NCI-H2171 treated with DMSO at 0.1 percent for 48 hours (cell line): ENCODE measurements around the gene WWC1.

Experiments
- DNase-seq: peaks from one replicate; lab custom pipeline; 2025; lab: John Stamatoyannopoulos, UW

The WWC1 gene

GRCh38 chr5:168364151-168364661, 72.8 kb downstream of the WWC1 start:
- DNase-seq: no peak

- no peak for DNase-seq
Observed at GRCh38 chr5:168364750-168365550, 73.5 kb downstream of the WWC1 start.

- peak; percentile 21 for DNase-seq
Observed at GRCh38 chr5:168365581-168366081, 74.2 kb downstream of the WWC1 start.

- DNase-seq: no peak
Observed at GRCh38 chr5:168366116-168366515, 74.7 kb downstream of the WWC1 start.

GRCh38 chr5:168368854-168369253, 77.4 kb downstream of the WWC1 start:
- peak; percentile 52 for DNase-seq

GRCh38 chr5:168370831-168371230, 79.4 kb downstream of the WWC1 start:
- DNase-seq: no peak

- DNase-seq: no peak
Observed at GRCh38 chr5:168372356-168372946, 81.0 kb downstream of the WWC1 start.

- DNase-seq: no peak
Observed at GRCh38 chr5:168374532-168374931, 83.1 kb downstream of the WWC1 start.

GRCh38 chr5:168375214-168375613, 83.8 kb downstream of the WWC1 start:
- DNase-seq: no peak

- no peak for DNase-seq
Observed at GRCh38 chr5:168377525-168377924, 86.1 kb downstream of the WWC1 start.

- no peak for DNase-seq
Observed at GRCh38 chr5:168378741-168379140, 87.3 kb downstream of the WWC1 start.

- peak; percentile 58 for DNase-seq
Observed at GRCh38 chr5:168382421-168382820, 91.0 kb downstream of the WWC1 start.

- peak; percentile 83 for DNase-seq
Observed at GRCh38 chr5:168390491-168390890, 99.0 kb downstream of the WWC1 start.

- DNase-seq: no peak
Observed at GRCh38 chr5:168393773-168394172, 102.3 kb downstream of the WWC1 start.

GRCh38 chr5:168400429-168401220, 109.2 kb downstream of the WWC1 start:
- no peak for DNase-seq

GRCh38 chr5:168401226-168401625, 109.8 kb downstream of the WWC1 start:
- DNase-seq: no peak

GRCh38 chr5:168401880-168402279, 110.4 kb downstream of the WWC1 start:
- DNase-seq: no peak

- DNase-seq: no peak
Observed at GRCh38 chr5:168404365-168404764, 112.9 kb downstream of the WWC1 start.

GRCh38 chr5:168407211-168407610, 115.8 kb downstream of the WWC1 start:
- DNase-seq: no peak

- no peak for DNase-seq
Observed at GRCh38 chr5:168408561-168409305, 117.3 kb downstream of the WWC1 start.

- DNase-seq: no peak
Observed at GRCh38 chr5:168409591-168410458, 118.4 kb downstream of the WWC1 start.
